Measurements from ENCODE around the gene YPEL2.

Gene YPEL2

DNA sequence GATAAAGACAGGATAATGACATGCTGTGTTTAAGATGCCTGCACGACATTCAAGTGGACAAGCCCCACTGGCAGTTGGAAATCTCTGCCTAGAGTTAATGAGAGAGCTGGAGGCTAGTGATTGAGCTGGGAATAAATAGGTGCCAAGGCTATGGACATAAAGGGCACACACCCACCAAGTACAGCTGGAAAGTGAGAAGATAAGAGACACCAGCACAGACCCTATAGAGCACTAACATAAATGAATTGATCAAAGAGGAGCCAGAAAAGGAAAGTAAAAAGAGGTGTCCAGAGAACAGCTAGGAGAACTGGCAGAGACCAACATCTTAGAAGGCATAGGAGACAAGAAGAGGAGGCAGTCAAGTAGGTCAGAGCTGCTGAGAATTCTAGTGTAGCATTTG is 101.2 kb downstream of the YPEL2 start:
- H3K9me3 ChIP-seq (ENCODE audit: low read length), result no peaks in the 10 kb centered on the region
- H3K27me3 ChIP-seq (ENCODE audit: insufficient read depth, low read length), result no peaks in the 10 kb centered on the region
- H3K4me3 ChIP-seq (ENCODE audit: low read length), result no peak overlapping the region
- H2AFZ ChIP-seq (ENCODE audit: low read depth, low read length), result no peak overlapping the region
- H3K4me1 ChIP-seq (ENCODE audit: insufficient read depth, low read length), result peaks cover 5% of the 10 kb centered on the region
- H3K36me3 ChIP-seq (ENCODE audit: insufficient read depth, low read length), result no peaks in the 10 kb centered on the region

DNA sequence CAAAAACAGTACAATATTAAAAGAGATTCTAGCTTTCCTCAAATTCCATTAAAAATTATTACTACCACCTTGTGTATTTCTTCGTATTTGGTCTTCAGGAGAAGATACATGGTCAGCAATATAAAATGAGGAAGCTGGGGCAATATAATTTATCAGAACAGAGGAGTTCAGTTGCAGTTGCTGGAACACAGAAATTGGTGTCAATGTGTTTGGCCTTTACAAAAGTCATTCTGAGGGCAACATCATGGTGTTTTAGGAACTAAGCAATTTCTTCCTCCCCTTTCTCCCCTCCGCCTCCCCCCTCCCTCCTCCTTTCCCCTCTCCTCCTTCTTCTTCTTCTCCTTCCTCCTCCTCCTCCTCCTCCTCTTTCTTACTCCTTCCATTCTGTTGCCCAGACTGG is 102.1 kb downstream of the YPEL2 start:
- Histone ChIP-seq H3K4me1 (ENCODE audit: insufficient read depth, low read length) (no peaks in the 10 kb centered on the region), H3K27me3 (ENCODE audit: insufficient read depth, low read length) (no peaks in the 10 kb centered on the region), H2AFZ (ENCODE audit: low read depth, low read length) (no peak overlapping the region), H3K4me3 (ENCODE audit: low read length) (no peak overlapping the region), H3K36me3 (ENCODE audit: insufficient read depth, low read length) (no peaks in the 10 kb centered on the region), H3K9me3 (ENCODE audit: low read length) (no peaks in the 10 kb centered on the region)

DNA sequence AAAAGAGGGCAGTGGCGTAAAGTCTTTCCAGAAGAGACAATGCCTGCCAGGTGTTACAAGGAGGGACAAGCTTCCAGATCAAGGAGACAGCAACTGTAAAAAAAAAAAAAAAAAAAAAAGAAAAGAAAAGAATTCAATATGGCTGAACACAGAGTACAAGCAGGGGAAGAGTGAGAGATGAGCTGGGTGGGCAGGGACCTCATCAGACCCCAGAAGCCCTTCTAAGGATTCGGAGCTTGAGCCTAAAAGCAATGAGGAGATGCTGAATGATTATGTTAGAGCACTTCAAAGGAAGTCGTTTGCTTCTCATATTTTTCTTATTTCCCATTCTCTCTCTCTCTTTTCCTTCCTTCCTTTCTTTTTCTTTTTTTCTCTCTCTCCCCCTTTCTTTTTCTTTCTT is 103.0 kb downstream of the YPEL2 start:
- Histone ChIP-seq H3K27me3 (ENCODE audit: insufficient read depth, low read length) (no peaks in the 10 kb centered on the region), H3K9me3 (ENCODE audit: low read length) (no peaks in the 10 kb centered on the region), H3K4me3 (ENCODE audit: low read length) (no peak overlapping the region), H3K36me3 (ENCODE audit: insufficient read depth, low read length) (no peaks in the 10 kb centered on the region), H3K4me1 (ENCODE audit: insufficient read depth, low read length) (no peaks in the 10 kb centered on the region), H2AFZ (ENCODE audit: low read depth, low read length) (no peak overlapping the region)

DNA sequence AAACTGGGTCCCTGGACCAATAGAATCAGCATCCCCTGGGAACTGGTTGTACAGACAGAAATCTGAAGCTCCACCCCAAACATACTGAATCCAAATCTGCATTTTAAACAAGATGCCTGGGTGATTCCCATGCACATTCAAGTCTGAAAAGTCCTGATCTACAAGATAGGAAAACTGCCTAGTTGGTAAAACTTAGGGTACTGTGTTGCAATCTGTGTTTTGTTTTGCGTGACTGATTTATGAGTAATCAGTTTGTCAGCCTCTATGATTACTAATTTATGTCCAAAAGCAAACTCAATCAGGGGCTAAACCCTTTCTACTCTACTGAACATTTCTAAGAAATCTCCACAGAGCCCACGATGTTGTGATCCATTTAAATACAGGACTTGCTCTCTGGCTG is 103.8 kb downstream of the YPEL2 start:
- no peak overlapping the region for H3K4me3 ChIP-seq (ENCODE audit: low read length)

DNA sequence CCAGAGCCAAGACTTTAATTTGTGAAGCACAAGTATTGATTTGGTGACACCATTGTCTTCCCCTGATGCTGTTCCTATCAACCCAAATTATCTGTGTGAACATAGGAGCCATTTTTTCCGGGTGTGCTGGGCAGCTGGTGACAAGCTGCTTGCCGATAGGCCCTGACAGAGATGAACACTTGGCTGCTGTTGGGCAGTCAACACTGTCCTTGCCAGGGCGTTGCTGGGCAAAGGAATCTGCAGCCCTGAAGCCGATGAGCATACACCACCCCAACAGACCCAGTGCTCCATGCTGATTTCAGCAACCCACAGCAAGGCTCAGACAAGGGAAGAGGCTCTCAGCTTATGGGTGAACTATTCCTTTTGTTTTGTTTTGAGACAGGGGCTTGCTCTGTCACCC is 105.4 kb downstream of the YPEL2 start:
- no peaks in the 10 kb centered on the region for H3K4me1 ChIP-seq (ENCODE audit: insufficient read depth, low read length)
- no peaks in the 10 kb centered on the region for H3K27me3 ChIP-seq (ENCODE audit: insufficient read depth, low read length)
- no peak overlapping the region for H2AFZ ChIP-seq (ENCODE audit: low read depth, low read length)
- no peaks in the 10 kb centered on the region for H3K9me3 ChIP-seq (ENCODE audit: low read length)
- no peaks in the 10 kb centered on the region for H3K36me3 ChIP-seq (ENCODE audit: insufficient read depth, low read length)
- H3K4me3 ChIP-seq (ENCODE audit: low read length), result no peak overlapping the region

More for the DNA sequence above, 103.8 kb downstream of the YPEL2 start:
- no peaks in the 10 kb centered on the region for H3K36me3 ChIP-seq (ENCODE audit: insufficient read depth, low read length)
- no peaks in the 10 kb centered on the region for H3K4me1 ChIP-seq (ENCODE audit: insufficient read depth, low read length)
- no peak overlapping the region for H2AFZ ChIP-seq (ENCODE audit: low read depth, low read length)
- no peaks in the 10 kb centered on the region for H3K9me3 ChIP-seq (ENCODE audit: low read length)
- no peaks in the 10 kb centered on the region for H3K27me3 ChIP-seq (ENCODE audit: insufficient read depth, low read length)

DNA sequence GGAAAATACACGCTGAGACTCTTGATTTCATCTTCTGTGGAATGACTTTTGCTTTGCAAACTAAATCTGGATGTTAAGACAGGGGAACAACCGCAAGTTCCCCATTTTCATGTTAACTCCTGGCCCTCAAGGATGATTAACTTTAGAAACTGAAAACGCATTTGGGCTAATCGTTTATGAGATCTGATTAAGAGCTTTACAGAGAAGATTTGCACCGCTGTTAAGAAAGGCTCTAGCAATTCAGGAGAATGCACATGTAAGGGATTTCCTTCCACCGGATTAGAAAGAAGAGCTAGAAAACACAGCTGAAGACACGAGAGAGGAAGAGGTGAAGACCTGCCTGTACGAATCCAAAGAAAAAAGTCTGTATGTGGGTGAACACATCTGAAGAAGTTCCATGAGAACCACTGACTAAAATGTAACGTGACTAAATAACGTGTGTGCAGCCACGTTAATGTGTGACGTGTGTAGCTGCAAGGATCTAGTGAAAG is 106.4 kb downstream of the YPEL2 start:
- H2AFZ ChIP-seq (ENCODE audit: low read depth, low read length), result no peak overlapping the region
- no peaks in the 10 kb centered on the region for H3K9me3 ChIP-seq (ENCODE audit: low read length)
- H3K4me3 ChIP-seq (ENCODE audit: low read length), result no peak overlapping the region

DNA sequence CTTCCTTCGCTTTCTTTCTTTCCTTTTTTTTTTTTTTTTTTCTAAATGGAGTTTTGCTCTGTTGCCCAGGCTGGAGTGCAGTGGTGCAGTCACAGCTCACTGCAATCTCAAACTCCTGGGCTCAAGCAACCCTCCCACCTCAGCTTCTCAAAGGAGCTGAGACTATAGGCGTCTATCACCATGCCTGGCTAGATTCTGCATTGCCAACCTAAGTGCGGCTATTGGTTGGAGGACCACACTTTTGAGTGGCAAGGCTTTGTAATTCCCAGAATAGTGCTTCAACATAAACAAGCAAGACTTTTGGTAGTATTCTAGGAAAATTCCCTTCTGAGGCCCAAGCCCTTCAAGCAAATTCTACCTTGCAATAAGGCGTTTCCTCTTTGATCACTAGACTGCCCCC is 107.8 kb downstream of the YPEL2 start:
- Histone ChIP-seq H3K4me1 (ENCODE audit: insufficient read depth, low read length) (no peaks in the 10 kb centered on the region), H3K27me3 (ENCODE audit: insufficient read depth, low read length) (no peaks in the 10 kb centered on the region), H3K36me3 (ENCODE audit: insufficient read depth, low read length) (no peaks in the 10 kb centered on the region), H3K4me3 (ENCODE audit: low read length) (no peak overlapping the region), H2AFZ (ENCODE audit: low read depth, low read length) (no peak overlapping the region), H3K9me3 (ENCODE audit: low read length) (no peaks in the 10 kb centered on the region)

More for the DNA sequence above, 106.4 kb downstream of the YPEL2 start:
- Histone ChIP-seq H3K36me3 (ENCODE audit: insufficient read depth, low read length) (no peaks in the 10 kb centered on the region), H3K4me1 (ENCODE audit: insufficient read depth, low read length) (no peaks in the 10 kb centered on the region), H3K27me3 (ENCODE audit: insufficient read depth, low read length) (no peaks in the 10 kb centered on the region)

DNA sequence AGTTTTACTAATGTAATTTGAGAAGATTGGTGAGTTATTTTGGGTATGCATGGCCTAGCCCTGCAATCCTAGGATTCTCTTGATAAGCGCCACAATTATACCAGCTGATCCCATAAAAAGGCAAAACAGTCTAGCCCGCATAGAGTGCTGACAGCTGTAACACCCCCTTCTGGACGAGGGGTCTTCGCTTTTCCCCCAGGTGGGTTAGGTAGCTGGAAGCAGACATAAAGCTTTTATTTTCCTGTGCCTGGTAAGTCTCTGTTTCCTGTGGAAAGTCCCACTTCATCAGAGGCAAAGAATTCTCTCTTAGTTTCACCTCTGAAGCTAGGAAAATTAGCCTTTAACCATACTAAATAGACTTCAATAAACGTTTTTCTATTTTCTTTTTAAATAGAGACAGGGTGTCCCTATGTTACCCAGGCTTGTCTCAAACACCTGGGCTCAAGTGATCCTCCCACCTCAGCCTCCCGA is 108.3 kb downstream of the YPEL2 start:
- Histone ChIP-seq H3K27me3 (ENCODE audit: insufficient read depth, low read length) (no peaks in the 10 kb centered on the region), H3K36me3 (ENCODE audit: insufficient read depth, low read length) (no peaks in the 10 kb centered on the region), H3K4me1 (ENCODE audit: insufficient read depth, low read length) (no peaks in the 10 kb centered on the region), H3K9me3 (ENCODE audit: low read length) (no peaks in the 10 kb centered on the region), H3K4me3 (ENCODE audit: low read length) (no peak overlapping the region), H2AFZ (ENCODE audit: low read depth, low read length) (no peak overlapping the region)

DNA sequence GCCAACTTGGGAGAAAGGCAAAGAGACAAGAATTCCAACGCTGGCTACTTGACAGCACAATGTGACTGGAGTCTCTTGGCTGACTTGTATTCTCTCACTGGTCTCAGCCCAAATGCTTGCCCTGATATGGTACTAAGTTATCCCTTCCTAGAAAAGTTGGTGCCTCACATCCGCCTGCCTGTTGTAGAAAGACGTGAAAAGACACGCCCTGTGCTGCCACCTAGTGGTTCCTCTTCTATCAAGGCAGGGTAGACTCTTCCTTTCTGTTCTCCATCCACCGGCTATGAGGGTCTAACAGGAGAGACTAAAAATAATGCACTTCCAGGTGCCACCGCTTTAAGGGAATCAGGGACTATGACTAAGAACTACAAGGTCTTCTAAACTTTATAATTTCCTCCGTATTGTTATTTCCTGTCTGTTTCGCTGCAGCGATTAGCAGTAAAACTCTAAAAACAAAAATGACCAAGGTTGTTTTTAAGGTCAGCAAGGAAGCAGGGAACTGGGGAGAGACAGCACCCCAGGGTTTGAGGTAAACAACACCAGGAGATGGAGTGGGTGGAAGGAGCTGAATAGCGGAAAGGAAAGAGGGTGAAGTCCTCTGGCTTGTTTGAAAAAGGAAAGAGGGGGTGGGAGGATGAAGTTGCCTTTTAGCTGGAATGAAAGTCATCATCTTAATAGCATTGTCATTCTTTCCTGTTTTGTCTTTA is 109.5 kb downstream of the YPEL2 start:
- no peaks in the 10 kb centered on the region for H3K9me3 ChIP-seq (ENCODE audit: low read length)
- H3K4me1 ChIP-seq (ENCODE audit: insufficient read depth, low read length), result no peaks in the 10 kb centered on the region
- no peaks in the 10 kb centered on the region for H3K36me3 ChIP-seq (ENCODE audit: insufficient read depth, low read length)
- no peak overlapping the region for H3K4me3 ChIP-seq (ENCODE audit: low read length)
- no peaks in the 10 kb centered on the region for H3K27me3 ChIP-seq (ENCODE audit: insufficient read depth, low read length)
- H2AFZ ChIP-seq (ENCODE audit: low read depth, low read length), result no peak overlapping the region

DNA sequence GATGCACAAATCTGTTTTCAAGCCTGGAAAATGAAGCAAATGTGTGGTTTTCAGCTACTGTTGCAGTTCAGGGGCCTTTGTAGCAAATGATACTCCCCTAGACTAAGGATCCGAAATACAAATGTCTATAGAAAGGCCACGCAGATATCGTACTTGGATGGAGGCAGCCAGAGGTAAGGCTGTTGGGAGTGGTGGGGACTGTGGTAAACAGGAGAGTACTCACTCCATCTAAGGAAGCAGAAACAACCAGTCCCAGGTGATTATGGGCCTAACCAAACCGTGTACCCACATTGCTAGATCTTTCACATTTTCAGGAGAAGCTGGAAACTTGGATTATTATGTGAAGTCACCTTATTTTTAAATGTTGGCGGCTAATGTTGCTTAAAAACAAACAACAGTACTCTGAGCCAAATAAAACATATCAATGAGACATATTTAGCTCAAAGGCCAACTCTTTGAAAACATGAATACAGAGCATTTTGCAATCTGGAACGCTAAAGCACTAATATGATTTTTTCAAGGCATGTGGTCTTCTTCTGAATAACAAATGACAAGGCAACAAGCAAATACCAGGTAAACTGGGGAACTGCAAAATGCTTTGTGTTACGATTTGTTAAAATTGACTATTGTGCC is 110.1 kb downstream of the YPEL2 start:
- Histone ChIP-seq H3K36me3 (ENCODE audit: insufficient read depth, low read length) (no peaks in the 10 kb centered on the region), H3K27me3 (ENCODE audit: insufficient read depth, low read length) (no peaks in the 10 kb centered on the region), H3K4me3 (ENCODE audit: low read length) (no peak overlapping the region), H3K9me3 (ENCODE audit: low read length) (no peaks in the 10 kb centered on the region), H2AFZ (ENCODE audit: low read depth, low read length) (no peak overlapping the region), H3K4me1 (ENCODE audit: insufficient read depth, low read length) (no peaks in the 10 kb centered on the region)

DNA sequence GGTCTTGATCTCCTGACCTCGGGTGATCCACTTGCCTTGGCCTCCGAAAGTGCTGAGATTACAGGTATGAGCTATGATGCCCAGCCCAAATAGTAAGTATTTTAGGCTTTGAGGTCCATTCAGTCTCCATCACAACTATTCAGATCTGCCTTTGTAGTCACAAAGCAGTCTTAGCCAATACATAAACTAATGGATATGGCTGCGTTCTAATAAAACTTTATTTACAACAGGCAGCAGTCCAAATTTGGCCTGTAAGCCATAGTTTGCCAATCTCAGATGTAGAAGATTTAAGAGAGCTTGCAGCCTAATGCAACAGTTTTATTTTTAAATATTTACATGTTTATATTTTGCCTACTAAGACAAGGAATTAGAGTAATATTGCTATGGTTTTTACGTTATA is 111.7 kb downstream of the YPEL2 start:
- Histone ChIP-seq H2AFZ (ENCODE audit: low read depth, low read length) (no peak overlapping the region), H3K27me3 (ENCODE audit: insufficient read depth, low read length) (no peaks in the 10 kb centered on the region), H3K4me1 (ENCODE audit: insufficient read depth, low read length) (no peaks in the 10 kb centered on the region), H3K36me3 (ENCODE audit: insufficient read depth, low read length) (no peaks in the 10 kb centered on the region), H3K9me3 (ENCODE audit: low read length) (no peaks in the 10 kb centered on the region), H3K4me3 (ENCODE audit: low read length) (no peak overlapping the region)
